GM18505 (cell line): ENCODE data around the gene ATP6V0A1.
"Not testable (repeated sequence)": the region's sequence is repeated elsewhere in the genome, so short reads cannot be mapped to it uniquely, and the experiment has no call there.

ENCODE experiments used
- ATAC-seq: cut with Tn5 transposase; IDR thresholded peaks from one replicate; pipeline ENCODE4 v1.9.1; 2021; ENCODE audit not compliant: unreplicated experiment
- POLR2A ChIP-seq: IDR thresholded peaks from 4 replicates; pipeline ENCODE4 v1.6.1; 2011; ENCODE audit warnings: borderline replicate concordance; ENCODE audit not compliant: insufficient read depth, insufficient read length; ENCODE audit errors: extremely low read depth

ATP6V0A1 gene

GRCh38 chr17:42458497-42459255, at the start of gene ATP6V0A1:
Gene ATP6V0A1, plus strand, starts transcription at chr17:42458878. Its CDS starts 2,017 bp downstream, at chr17:42460895.
- TF ChIP-seq POLR2A, result peak; percentile 76
- peak; percentile 67 for ATAC-seq

- TF ChIP-seq POLR2A, result no peak
- ATAC-seq, result no peak
These were observed 49.0 kb upstream of the ATP6V0A1 start for GRCh38 chr17:42409523-42410318.

- no peak for TF ChIP-seq POLR2A
- ATAC-seq, result no peak
These were observed 48.4 kb upstream of the ATP6V0A1 start for GRCh38 chr17:42410319-42410685.

GRCh38 chr17:42411361-42411760, 47.3 kb upstream of the ATP6V0A1 start:
- TF ChIP-seq POLR2A, result no peak
- no peak for ATAC-seq

- TF ChIP-seq POLR2A, result no peak
- no peak for ATAC-seq
These were observed 46.6 kb upstream of the ATP6V0A1 start for GRCh38 chr17:42411905-42412679.

- ATAC-seq, result no peak
- no peak for TF ChIP-seq POLR2A
These were observed 45.1 kb upstream of the ATP6V0A1 start for GRCh38 chr17:42413464-42414040.

GRCh38 chr17:42414704-42415409, 43.8 kb upstream of the ATP6V0A1 start:
- TF ChIP-seq POLR2A, result no peak
- ATAC-seq, result no peak

- not testable (repeated sequence) for ATAC-seq
These were observed 40.7 kb upstream of the ATP6V0A1 start for GRCh38 chr17:42417981-42418380.

- no peak for ATAC-seq
- TF ChIP-seq POLR2A, result no peak
These were observed 37.6 kb upstream of the ATP6V0A1 start for GRCh38 chr17:42421136-42421506.

- no peak for ATAC-seq
- no peak for TF ChIP-seq POLR2A
These were observed 37.0 kb upstream of the ATP6V0A1 start for GRCh38 chr17:42421507-42422338.

GRCh38 chr17:42422412-42422957, 36.2 kb upstream of the ATP6V0A1 start:
- TF ChIP-seq POLR2A, result no peak
- ATAC-seq, result no peak
